ENCODE measurements around the gene PHC2.

PHC2 gene

DNA sequence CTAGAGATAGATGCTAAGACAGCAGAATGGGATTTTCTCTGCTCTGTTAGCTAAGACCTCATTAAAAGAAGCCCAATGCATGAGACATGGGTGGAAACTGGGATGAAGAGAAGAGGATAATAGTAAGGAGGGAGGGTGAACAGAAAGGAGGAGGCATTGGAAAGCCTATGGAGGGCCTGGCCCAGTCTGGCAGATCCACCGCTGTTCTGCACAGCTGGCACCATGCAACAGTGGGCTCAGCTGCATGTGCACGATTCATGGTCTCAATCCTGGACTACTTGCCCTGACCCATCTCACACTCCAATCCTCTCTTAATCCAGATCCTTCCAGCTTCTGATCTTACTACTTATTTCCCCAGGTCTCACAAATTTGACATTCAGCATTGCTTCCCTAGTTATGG, 2.2 kb downstream of the PHC2 start:
- no peak overlapping the region for H3K4me3 ChIP-seq (ENCODE audit: low read length)
- no peak for DNase-seq (ENCODE audit: low read depth, low spot score)

DNA sequence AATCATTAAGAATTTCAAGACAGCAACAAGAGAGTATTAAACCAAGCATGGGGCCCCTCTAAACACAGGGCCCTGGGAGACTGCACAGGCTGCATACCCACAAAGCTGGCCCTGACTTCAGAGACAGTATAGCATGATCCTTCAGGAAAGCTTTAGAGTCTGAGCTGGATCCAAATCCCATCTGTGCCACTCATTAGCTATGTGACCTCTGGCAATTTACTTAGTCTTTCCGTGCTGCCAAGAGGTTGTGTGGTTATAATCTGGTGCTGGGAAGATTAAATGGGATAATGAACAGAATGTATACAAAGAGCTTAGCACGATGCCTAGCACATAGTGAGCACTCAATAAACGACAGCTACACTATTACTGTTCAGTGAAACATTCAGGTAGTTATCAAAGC, 4.0 kb downstream of the PHC2 start:
- no peak for DNase-seq (ENCODE audit: low read depth, low spot score)
- no peak overlapping the region for H3K4me3 ChIP-seq (ENCODE audit: low read length)

DNA sequence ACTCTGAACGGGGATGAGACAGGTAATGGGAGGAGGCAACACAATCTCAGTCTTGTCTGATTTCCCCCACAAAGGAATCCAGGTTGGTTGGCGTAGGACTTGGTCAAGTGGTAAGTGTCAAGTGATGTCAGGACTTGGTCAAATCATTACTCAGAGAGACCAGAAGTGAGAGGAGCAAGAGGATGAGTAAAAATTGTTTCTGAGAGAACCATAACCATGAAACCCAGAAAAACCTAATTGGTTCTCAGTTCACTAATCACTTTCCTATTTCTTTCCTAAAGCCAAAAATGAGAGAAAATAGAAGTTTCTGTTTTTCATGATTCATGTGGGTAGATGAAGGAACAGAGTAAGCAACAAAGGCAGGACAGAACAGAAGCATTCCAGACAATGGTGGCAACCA, 5.0 kb downstream of the PHC2 start:
- no peak overlapping the region for H3K4me3 ChIP-seq (ENCODE audit: low read length)
- no peak for DNase-seq (ENCODE audit: low read depth, low spot score)

DNA sequence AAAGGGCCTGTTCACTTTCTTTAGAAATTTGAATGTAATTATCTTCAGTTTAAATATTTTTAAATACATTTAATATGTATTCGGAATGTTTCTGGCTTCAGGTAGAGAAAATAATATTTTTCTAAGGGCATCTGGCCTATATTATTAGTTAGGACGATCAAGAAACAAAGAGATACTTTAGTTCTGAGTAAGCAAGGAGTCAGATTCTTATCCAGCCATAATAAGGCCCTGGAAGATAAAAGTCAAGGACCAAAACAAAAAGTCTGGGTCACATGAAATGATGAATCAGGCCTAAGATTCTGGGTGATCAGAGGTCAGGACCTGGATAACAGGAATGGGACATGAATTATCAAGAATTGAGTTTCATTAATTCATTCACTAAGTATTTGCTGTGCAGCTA, 6.3 kb downstream of the PHC2 start:
- H3K4me3 ChIP-seq (ENCODE audit: low read length): no peak overlapping the region

DNA sequence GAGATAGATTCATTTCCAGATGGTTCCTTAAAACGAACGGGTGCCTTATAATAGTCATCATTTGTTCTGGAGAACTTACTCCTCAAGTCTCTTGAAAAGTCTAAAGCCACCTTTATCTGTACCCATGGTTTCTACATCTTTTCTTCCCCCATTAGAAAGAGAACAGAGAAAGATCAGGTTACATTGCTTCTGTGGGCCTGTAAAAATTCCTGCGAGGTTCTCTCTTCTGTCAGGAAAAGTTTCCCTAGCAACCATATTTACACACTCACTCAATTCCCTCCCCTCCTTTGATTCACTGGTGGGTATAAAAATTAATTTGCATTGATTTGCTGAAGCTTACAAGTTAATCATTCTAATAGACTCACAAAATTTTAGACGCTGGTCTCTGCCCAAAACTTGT, 6.7 kb downstream of the PHC2 start:
- no peak overlapping the region for H3K4me3 ChIP-seq (ENCODE audit: low read length)
- no peak for DNase-seq (ENCODE audit: low read depth, low spot score)

More for the DNA sequence above, 6.3 kb downstream of the PHC2 start:
- DNase-seq (ENCODE audit: low read depth, low spot score): no peak

DNA sequence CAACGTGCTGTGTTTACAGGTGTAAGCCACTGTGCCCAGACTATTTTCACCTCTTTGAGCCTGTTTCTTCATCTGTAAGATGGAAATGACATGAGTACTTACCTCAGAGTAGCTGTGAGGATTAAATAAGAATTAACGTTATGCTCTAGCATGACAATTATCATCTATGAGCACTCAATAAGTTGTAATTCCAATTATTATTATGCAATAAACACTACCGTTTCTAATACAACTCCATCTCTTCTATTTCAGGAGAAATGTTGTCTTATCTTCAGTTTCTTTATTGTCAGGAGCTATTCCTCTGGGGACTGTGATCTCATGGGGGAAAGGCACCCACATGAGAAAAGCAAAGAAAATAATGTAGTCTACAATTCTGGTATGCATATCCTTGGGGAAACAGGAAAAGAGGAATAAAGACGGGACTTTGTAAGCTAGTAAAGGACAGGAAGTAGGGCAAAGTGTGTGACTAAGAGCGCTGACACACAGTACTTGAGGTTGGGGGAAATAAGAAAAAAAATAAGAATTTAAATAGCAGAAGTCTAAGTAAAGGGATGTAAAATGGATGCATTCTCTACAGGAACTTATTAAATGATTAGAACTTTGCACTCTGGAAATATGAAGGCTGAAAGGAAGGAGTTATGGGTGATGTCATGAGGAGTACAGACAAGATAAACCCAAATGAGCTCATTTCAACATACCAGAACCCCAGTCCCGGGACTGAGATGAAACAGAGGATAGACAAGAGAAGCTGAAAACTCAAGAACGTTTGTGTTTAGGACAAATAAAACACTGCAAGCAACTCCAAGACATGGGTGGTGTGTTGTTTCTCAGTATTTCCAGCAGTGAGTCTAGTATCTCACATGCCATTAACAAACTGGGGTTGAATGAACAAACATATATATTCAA, 9.8 kb downstream of the PHC2 start:
- H3K4me3 ChIP-seq (ENCODE audit: low read length): no peak overlapping the region
- no peak for DNase-seq (ENCODE audit: low read depth, low spot score)

DNA sequence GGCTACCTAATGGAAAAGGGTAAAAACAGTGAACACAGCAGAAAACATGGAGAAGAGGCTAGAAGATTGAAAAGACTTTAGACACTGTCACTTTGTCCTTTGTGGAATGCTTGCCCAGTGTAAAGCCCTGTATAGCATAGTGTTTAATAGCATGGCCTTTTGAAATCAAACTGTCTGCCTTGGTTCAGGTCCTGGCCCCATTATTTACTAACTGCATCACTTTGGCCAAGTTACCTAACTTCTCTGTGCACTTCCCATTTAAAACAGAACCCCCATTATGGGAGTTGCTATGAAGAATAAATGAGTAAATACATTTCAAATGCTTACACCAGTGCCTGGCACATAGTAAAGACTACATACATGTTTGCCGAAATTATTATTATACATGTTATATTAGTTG, 12.1 kb downstream of the PHC2 start:
- H3K4me3 ChIP-seq (ENCODE audit: low read length): no peak overlapping the region
- DNase-seq (ENCODE audit: low read depth, low spot score): no peak

DNA sequence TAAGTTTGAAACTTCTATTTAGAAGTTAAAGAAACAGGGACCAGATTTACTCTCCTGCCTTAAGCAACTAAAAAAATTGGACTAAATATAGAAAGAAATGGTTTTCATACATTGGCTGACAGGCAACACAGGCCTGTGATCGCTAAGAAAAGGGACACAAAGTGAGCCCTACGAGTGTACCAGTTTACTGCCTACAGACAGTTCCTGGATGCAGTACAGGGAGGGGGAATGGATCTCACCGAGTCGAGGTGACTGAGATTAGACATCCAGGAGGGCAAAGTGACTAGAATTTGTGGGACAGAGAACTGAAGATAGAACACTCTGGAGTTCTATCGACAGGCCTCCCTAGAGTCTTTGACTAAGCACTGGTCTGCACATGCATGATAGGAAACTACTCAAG, 16.0 kb downstream of the PHC2 start:
- no peak for DNase-seq (ENCODE audit: low read depth, low spot score)
- no peak overlapping the region for H3K4me3 ChIP-seq (ENCODE audit: low read length)

DNA sequence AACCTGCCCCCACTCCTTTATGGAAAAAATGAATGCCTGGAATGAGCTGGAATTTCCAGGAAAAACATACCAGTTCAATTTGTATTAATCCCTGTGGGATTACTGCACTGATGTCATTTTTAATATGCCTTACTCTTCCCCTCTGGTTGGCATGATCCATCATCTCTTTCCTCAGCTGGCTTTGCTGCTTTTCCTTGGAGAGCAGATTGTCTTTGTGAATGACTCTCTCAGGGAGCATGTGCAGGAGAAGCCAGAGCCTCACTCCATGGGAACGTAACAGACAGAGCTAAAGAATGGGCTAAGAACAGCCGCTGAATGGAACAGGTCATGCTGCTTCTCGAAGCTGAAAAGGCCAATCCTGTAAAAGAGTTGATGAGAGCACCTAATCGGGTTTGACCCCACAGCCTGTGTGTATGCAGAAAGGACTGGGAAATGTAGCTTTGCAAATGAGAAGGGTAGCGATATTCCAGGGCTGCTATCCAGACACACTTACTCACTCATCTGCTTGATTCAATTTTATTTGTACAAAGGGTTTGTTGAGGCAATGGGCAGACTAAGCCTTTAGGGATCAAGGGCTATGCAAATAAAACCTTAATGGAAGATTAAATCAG, 20.7 kb downstream of the PHC2 start:
- no peak overlapping the region for H3K4me3 ChIP-seq (ENCODE audit: low read length)

DNA sequence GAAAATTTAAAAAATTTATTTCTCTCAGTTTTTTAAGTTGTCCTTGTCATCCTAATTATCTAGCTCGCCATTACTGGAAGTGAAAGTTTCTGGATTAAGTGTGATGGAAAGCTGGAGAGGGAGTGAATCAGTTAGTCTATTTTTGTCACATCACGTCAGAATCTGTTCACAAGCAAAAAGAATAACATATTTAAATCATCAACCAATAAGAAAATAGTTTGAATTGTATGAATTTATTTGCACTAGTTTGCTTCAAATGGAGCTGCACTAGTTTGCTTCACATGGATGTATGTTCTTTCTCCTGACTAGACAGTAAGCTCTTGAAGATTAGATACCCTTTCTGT, 22.8 kb downstream of the PHC2 start:
- no peak for DNase-seq (ENCODE audit: low read depth, low spot score)
- no peak overlapping the region for H3K4me3 ChIP-seq (ENCODE audit: low read length)

More for the DNA sequence above, 20.7 kb downstream of the PHC2 start:
- DNase-seq (ENCODE audit: low read depth, low spot score): no peak

DNA sequence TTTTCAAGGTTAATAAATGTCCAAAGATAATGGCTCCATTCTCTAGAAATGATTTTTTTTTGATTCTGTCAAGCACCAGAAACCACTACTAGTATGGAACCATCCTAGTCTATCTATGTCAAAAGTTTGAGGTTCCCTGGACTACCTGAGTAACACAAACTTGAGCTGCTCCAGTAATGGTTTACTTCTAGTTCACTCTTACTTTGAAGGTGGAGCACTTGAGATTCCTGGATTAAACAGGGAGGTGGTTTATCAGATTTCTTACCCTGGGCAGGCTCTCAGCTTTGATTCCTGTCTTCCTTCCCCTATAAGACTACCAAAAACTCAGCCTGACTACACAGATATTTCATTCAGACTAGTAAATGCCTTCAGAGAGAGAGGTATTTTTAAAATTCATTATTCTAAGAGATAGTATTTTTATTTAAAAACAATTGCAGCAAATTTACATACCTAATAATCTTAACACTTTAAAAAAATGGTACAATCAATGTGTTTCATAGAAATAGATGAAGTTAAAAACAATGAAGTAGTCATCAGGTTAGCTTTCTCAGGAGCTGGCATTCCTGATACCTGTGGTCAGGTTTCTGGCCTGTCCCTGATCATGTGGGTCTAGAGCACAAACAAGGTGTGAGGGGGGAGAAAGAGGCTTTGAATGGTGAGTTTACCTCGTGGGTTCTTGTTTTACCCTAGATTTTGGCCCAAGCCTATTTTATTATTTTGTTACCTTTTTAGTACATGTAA, 23.4 kb downstream of the PHC2 start:
- no peak overlapping the region for H3K4me3 ChIP-seq (ENCODE audit: low read length)
- DNase-seq (ENCODE audit: low read depth, low spot score): no peak

DNA sequence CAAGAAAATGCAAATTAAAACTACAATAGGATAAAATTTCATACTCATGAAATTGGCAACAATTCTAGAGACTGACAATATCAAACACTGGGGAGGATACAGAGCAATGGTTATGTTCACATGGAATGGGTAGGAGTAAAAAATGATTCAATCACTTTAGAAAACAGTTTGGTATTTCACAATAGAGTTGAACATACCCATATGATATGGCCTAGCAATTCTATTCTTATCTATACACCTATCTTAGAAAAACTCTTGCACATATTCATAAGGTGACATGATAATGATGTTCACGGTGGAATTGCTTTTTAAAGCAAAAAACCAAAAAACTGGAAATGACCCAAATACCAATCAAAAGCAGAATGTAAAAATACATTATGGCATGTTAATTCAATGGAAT, 28.7 kb downstream of the PHC2 start:
- DNase-seq (ENCODE audit: low read depth, low spot score): no peak
- H3K4me3 ChIP-seq (ENCODE audit: low read length): no peak overlapping the region

DNA sequence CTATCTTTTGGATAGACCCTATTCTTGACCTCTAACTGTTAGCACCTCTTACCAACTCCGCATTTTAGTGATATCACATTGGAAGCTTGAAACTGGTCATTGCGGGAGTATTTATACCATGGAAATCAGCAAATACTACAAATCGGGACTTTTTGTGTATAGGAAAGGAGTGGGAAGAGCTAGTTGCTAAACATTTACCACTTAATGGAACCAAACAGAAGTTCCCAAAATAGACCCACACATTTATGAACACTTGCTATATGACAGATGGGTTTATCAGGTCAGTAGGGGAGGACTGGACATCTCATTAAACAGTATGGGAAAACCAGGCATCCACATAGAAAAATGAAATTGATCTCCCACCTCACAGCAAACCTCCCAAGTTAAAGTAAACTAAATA, 29.4 kb downstream of the PHC2 start:
- H3K4me3 ChIP-seq (ENCODE audit: low read length): no peak overlapping the region

DNA sequence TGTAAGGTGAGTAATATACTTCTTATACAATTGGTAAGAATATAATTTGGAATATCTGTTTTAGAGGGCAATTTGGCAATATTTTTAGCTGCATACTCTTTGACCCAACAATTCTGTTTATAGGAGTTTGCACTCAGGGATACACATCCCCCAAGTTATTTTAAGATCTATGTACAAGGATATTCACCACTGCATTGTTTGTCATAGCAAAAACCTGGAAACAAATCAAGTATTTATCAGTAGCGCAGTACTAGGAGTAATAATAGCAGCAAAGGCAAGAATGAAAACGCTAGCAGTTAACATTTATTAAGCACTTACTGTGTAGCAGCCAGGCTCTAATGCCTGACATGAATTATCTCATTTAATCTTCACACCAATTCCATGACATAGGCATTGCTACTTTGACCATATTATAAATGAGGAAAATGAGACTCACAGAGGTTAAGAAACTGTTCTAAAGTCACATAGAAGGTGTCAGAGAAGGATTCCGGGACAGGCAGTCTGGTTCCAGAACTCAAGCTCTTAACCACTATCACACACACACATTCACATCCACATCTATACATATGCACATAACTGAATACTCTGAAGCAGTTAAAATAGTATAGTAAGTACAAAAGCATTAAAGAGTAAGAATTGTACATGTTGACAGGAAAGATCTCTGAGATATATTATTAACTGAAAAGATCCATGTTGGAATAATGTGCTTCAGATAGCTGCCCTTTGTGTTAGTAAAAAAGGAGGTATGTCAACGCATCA, 30.6 kb downstream of the PHC2 start:
- DNase-seq (ENCODE audit: low read depth, low spot score): no peak
- H3K4me3 ChIP-seq (ENCODE audit: low read length): no peak overlapping the region

More for the DNA sequence above, 29.4 kb downstream of the PHC2 start:
- DNase-seq (ENCODE audit: low read depth, low spot score): no peak

DNA sequence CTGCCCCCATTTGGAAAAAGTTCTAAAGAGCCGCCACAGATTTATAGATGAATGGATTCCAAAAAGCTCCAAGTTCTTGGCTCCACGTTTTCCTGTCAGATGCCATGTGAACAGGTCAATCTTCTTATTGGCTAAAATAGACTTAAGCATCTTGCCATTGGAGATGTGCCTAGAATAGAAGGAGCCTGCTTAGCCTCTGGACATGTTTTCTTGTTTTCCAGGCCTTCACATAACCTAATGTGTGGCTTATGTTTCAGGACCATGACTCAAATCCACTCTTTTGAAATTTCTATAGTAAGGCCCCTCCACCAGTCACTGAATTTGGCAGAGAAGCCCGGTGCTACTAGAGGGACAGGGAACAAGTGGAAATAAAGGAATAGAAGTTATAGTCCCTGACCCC, 31.5 kb downstream of the PHC2 start:
- no peak overlapping the region for H3K4me3 ChIP-seq (ENCODE audit: low read length)
- DNase-seq (ENCODE audit: low read depth, low spot score): no peak

DNA sequence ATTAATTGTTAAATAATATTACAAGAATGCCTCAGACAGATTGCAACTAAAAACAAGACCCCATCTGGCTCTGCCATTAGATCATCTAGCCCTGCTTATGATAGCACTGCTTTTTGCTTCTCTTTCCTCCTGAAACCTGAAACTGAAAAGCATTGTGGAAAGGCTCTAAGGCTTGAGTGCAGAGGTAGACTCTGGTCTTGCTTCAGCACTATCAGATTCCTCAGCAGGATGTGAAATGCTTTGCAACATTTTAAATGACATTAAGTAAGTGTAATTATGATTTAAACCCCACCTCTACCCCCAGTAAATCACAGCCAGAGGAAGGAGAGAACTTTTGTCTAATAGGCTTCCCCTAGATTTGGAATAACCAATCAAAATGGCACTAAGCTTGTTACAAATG, 32.9 kb downstream of the PHC2 start:
- DNase-seq (ENCODE audit: low read depth, low spot score): no peak
- no peak overlapping the region for H3K4me3 ChIP-seq (ENCODE audit: low read length)

DNA sequence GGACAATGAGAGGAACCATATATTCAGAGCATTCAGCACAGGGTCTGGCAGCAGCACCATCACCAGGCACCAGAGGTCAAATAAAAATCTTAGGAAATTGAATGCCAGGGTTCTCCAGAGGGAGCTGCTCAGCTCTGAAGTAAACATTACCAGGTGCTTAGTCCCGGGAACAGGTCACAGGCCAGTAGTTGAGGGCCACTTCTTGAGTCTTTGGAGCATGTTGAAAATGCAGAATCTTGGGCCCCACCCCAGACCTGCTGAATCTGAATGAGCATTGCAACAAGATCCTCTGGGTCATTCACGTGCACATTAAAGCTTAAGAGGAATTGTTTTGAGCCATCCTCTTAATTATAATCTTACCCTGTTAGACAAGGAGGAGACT, 33.8 kb downstream of the PHC2 start:
- DNase-seq (ENCODE audit: low read depth, low spot score): no peak
- no peak overlapping the region for H3K4me3 ChIP-seq (ENCODE audit: low read length)

DNA sequence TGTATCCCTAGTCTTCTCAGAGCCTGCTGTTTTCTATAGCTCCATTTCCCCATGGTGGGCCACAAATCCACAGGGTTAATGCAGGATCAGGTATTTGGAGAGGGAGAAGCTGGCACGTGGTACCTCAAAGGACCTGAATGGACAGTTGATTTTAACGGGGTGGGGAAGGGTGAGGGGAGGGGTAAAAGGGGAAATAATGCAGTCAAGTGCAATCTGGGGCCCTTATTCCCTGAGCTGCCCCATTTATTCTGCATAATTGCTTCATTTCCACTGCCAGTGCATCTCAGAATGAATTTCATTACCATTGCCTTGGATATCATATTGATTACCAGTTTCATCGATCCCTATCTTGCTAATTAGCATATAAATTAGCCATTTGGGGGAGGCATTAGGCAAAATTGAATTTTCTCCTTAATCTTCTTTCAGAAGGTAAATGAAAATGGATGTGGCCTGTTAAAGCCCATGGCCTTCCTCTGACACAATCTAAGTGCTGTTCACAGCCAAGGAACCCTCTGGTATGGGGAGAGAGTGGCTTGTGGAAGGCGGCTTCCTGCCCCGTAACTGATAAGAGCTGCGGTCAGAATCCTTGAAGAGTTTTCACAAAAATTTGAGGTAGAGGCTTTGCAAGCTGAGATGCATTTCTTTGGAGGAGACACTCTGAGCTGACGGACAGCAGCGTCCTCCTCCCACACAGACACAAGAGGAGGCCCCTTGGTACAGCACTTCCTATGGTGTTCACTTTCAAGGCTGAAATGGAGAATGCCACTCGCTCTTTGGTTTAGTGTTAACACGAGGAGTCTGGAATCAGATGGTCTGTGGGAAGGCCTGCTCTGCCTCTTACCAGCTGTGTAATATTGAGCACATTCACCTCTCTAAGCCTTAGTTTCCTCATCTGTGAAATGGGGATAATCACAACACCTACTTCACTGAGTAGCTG, 34.4 kb downstream of the PHC2 start:
- peak; percentile 55 for DNase-seq (ENCODE audit: low read depth, low spot score)
- no peak overlapping the region for H3K4me3 ChIP-seq (ENCODE audit: low read length)

DNA sequence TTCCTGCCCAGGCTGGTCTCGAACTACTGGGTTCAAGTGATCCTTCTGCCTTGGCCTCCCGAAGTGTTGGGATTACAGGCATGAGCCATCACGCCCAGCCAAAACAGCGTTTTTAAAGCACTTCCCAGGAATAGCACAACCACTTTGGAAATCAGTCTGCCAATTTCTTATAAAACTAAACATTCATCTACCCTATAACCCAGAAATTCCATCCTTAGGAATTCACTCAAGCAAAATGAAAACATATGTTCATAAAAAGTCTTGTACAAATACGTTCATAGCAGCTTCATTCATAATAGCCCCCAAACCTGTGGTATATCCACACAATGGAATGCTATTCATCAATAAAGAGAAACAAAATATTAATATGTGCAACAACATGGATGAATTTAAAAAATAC, 36.1 kb downstream of the PHC2 start:
- no peak for DNase-seq (ENCODE audit: low read depth, low spot score)
- no peak overlapping the region for H3K4me3 ChIP-seq (ENCODE audit: low read length)

Measured in Jurkat, Clone E6-1 (cell line).